ENCODE measurements around the gene RGMA. TPM values are rescaled to one million over a fixed set of nuclear protein-coding genes. Genes with fewer than 3 reads are reported as not detected.

The RGMA gene
- total and polyA plus RNA-seq, 2 donors (not counting 1 experiment from before 2014, with no cell fraction given), result not detected

- H3K9ac ChIP-seq (ENCODE audit: low read length), result no peak overlapping the region
- CTCF ChIA-PET, result no interaction called here
- POLR2A ChIA-PET, result no interaction called here
- intact Hi-C loops (cut with micrococcal nuclease), result no loop called here
- peaks cover 0 to 42% (median 25%) of the 10 kb centered on the region in 4 experiments for H3K27me3 ChIP-seq (replicated peaks in 1 of 4; ENCODE audit: control extremely low read depth in 1 of 4, control insufficient read depth in 3 of 4, insufficient read depth in 4 of 4, low read length in 3 of 4)
- H2AFZ ChIP-seq (ENCODE audit: insufficient read depth, low read depth, low read length, poor library complexity, severe bottlenecking), result no peak overlapping the region
- peaks cover 17 to 18% of the 10 kb centered on the region in 2 donors for H3K4me1 ChIP-seq (ENCODE audit: control insufficient read depth in 2 of 2, insufficient read depth in 2 of 2, low read length in 2 of 2)
- ATAC-seq (ENCODE audit: low read depth), result no peak
- H3K4me2 ChIP-seq (replicated peaks; ENCODE audit: low read depth, low read length, poor library complexity, severe bottlenecking), result no peak overlapping the region
- DNase-seq, result no peak
- H3K4me3 Mint-ChIP-seq, result no peak overlapping the region
- no peak overlapping the region for H3K4me3 ChIP-seq (ENCODE audit: control extremely low read depth in 1 of 5, extremely low read depth in 1 of 5, insufficient read depth in 1 of 5, low read depth in 2 of 5, low read length in 4 of 5)
- no peak overlapping the region for H3K27ac ChIP-seq (ENCODE audit: low read length in 2 of 2)
- peaks cover 0 to 6% (median 0%) of the 10 kb centered on the region in 3 donors for H3K9me3 ChIP-seq (ENCODE audit: control extremely low read depth in 1 of 3, control insufficient read depth in 2 of 3, insufficient read depth in 1 of 3, low read length in 2 of 3)
- peaks cover 40% of the 10 kb centered on the region for H3K27me3 Mint-ChIP-seq
- no peaks in the 10 kb centered on the region for H3K36me3 ChIP-seq (replicated peaks in 1 of 2; ENCODE audit: control extremely low read depth in 1 of 2, control insufficient read depth in 1 of 2, extremely low read depth in 1 of 2, insufficient read depth in 2 of 2, low read length in 1 of 2)
- no peak for TF ChIP-seq CTCF (IDR thresholded peaks at IDR 0.05)
- TF ChIP-seq EZH2 (IDR thresholded peaks at IDR 0.05; ENCODE audit: borderline replicate concordance, insufficient read depth, low read depth, low read length, poor library complexity, severe bottlenecking), result no peak
- H3K27ac Mint-ChIP-seq, result no peak overlapping the region
- H3K4me1 Mint-ChIP-seq, result peaks cover 20% of the 10 kb centered on the region
- H3K9me3 Mint-ChIP-seq (ENCODE audit: insufficient read depth), result no peaks in the 10 kb centered on the region
- no peaks in the 10 kb centered on the region for H3K79me2 ChIP-seq (ENCODE audit: control insufficient read depth, insufficient read depth, low read length)
- 83% methylated on average over 8 of the region's 11 CpGs for WGBS (ENCODE audit: insufficient coverage)
- no peaks in the 10 kb centered on the region for H4K20me1 ChIP-seq (ENCODE audit: control insufficient read depth, insufficient read depth, low read length, poor library complexity, severe bottlenecking)
Measured at GRCh38 chr15:93091465-93091864, 2.5 kb upstream of the RGMA start.

- H3K4me3 ChIP-seq (ENCODE audit: control extremely low read depth in 1 of 5, extremely low read depth in 1 of 5, insufficient read depth in 1 of 5, low read depth in 2 of 5, low read length in 4 of 5), result no peak overlapping the region
- intact Hi-C loops (cut with micrococcal nuclease), result no loop called here
- Mint-ChIP-seq H3K4me3 (peak overlapping the region; percentile 72), H3K4me1 (peaks cover 20% of the 10 kb centered on the region), H3K27ac (no peak overlapping the region), H3K9me3 (ENCODE audit: insufficient read depth) (no peaks in the 10 kb centered on the region), H3K27me3 (peaks cover 54% of the 10 kb centered on the region)
- H3K4me2 ChIP-seq (replicated peaks; ENCODE audit: low read depth, low read length, poor library complexity, severe bottlenecking), result peak overlapping the region; percentile 74
- DNase-seq, result no peak
- no peak overlapping the region for H3K9ac ChIP-seq (ENCODE audit: low read length)
- no peaks in the 10 kb centered on the region for H3K79me2 ChIP-seq (ENCODE audit: control insufficient read depth, insufficient read depth, low read length)
- H3K4me1 ChIP-seq (ENCODE audit: control insufficient read depth in 2 of 2, insufficient read depth in 2 of 2, low read length in 2 of 2), result peaks cover 17 to 18% of the 10 kb centered on the region in 2 donors
- 4% methylated on average over 21 of the region's 29 CpGs for WGBS (ENCODE audit: insufficient coverage)
- H4K20me1 ChIP-seq (ENCODE audit: control insufficient read depth, insufficient read depth, low read length, poor library complexity, severe bottlenecking), result no peaks in the 10 kb centered on the region
- peaks cover 0 to 47% (median 35%) of the 10 kb centered on the region in 4 experiments for H3K27me3 ChIP-seq (replicated peaks in 1 of 4; ENCODE audit: control extremely low read depth in 1 of 4, control insufficient read depth in 3 of 4, insufficient read depth in 4 of 4, low read length in 3 of 4)
- peaks cover 0 to 6% (median 0%) of the 10 kb centered on the region in 3 donors for H3K9me3 ChIP-seq (ENCODE audit: control extremely low read depth in 1 of 3, control insufficient read depth in 2 of 3, insufficient read depth in 1 of 3, low read length in 2 of 3)
- TF ChIP-seq EZH2 (IDR thresholded peaks at IDR 0.05; ENCODE audit: borderline replicate concordance, insufficient read depth, low read depth, low read length, poor library complexity, severe bottlenecking) (no peak), CTCF (IDR thresholded peaks at IDR 0.05) (no peak)
- CTCF ChIA-PET, result no interaction called here
- H2AFZ ChIP-seq (ENCODE audit: insufficient read depth, low read depth, low read length, poor library complexity, severe bottlenecking), result no peak overlapping the region
- no peak for ATAC-seq (ENCODE audit: low read depth)
- H3K36me3 ChIP-seq (replicated peaks in 1 of 2; ENCODE audit: control extremely low read depth in 1 of 2, control insufficient read depth in 1 of 2, extremely low read depth in 1 of 2, insufficient read depth in 2 of 2, low read length in 1 of 2), result no peaks in the 10 kb centered on the region
- H3K27ac ChIP-seq (ENCODE audit: low read length in 2 of 2), result no peak overlapping the region
- POLR2A ChIA-PET, result no interaction called here
Measured at GRCh38 chr15:93089727-93090305, 805 bp upstream of the RGMA start.
